Right cardiac atrium (tissue), 5 donors: ENCODE results near the gene SPCS1. TPM values are rescaled to one million over a fixed set of nuclear protein-coding genes. Genes with fewer than 3 reads are reported as not detected.

Experiments used
- ATAC-seq, 2 donors: fragments of 200-7000 bp; cut with Tn5 transposase; one replicate each; pipeline versions ENCODE4 v1.8.0 to v1.9.1; 2020; ENCODE audit warnings: moderate library complexity in 2 of 2, mild to moderate bottlenecking in 1 of 2
- DNase-seq, 3 donors: peaks; one replicate each; pipeline ENCODE4 v3.0.0-alpha.2; 2020
- H3K27ac ChIP-seq: one replicate; pipeline ENCODE4 v1.5.1; 2013; ENCODE audit warnings: mild to moderate bottlenecking, low read length, control low read depth, moderate library complexity
- H3K27me3 ChIP-seq: one replicate; pipeline ENCODE4 v1.6.1; 2013; ENCODE audit not compliant: control insufficient read depth, insufficient read depth
- H3K4me1 ChIP-seq: one replicate; pipeline ENCODE4 v1.6.1; 2013; ENCODE audit warnings: low read length; ENCODE audit not compliant: control insufficient read depth, insufficient read depth
- H3K4me3 ChIP-seq: one replicate; pipeline ENCODE4 v1.5.1; 2013; ENCODE audit warnings: low read length, control low read depth
- H3K9me3 ChIP-seq: one replicate; pipeline ENCODE4 v1.6.1; 2013; ENCODE audit warnings: low read length; ENCODE audit not compliant: control insufficient read depth
- WGBS: extraction: QIAGEN DNeasy Blood & Tissue Kit; methylation state at CpG from one replicate; pipeline ENCODE4 v1.1.7; 2013; 5-methylcytosine and 5-hydroxymethylcytosine counted together
- intact Hi-C, 4 donors: fragments of 100-400 bp; cut with DNase I; formaldehyde crosslinking; loops; one replicate each; pipeline versions ENCODE4 v1.11.0 to v1.14.0; 2022 to 2023
- polyA plus RNA-seq: library from polyadenylated mRNA; stranded (reverse); fragments of 200-250 nt; gene quantifications from one replicate; pipeline ENCODE4 v1.2.3, GENCODE V29; 2013
- total RNA-seq, 4 donors: library from RNA; stranded (reverse); fragmentation: NEBNext Ultra II Directional; extraction: Animal tissue kit (Norgen Biotek cat#: 25700); gene quantifications; one replicate each; pipeline ENCODE4 v1.2.1, GENCODE V29; 2021
- donor health status: healthy with polysubstance abuse.
- donor health status: DM: no; HTN: yes; CAD: no.
- donor health status: DM: no; HTN: no; CAD: no.
- donor health status: DM: no; HTN: yes; CAD: no; lungs with severe emphysema.
- donor health status: DM: yes; HTN: yes; CAD: no.

SPCS1 gene
- total and polyA plus RNA-seq, 5 donors, result 78.9 to 132 (median 80.3) TPM

GRCh38 chr3:52695798-52696671 lies 9.9 kb upstream of the SPCS1 start:
- 76% methylated on average over 4 of the region's 4 CpGs for WGBS
- ATAC-seq, result no peak
- no peak overlapping the region for H3K4me3 ChIP-seq
- DNase-seq, result no peak
- H3K4me1 ChIP-seq, result no peaks in the 10 kb centered on the region
- intact Hi-C loops, result no loop called here
- H3K27ac ChIP-seq, result no peak overlapping the region
- H3K27me3 ChIP-seq, result no peaks in the 10 kb centered on the region
- H3K9me3 ChIP-seq, result no peaks in the 10 kb centered on the region

GRCh38 chr3:52696830-52697631 lies 8.9 kb upstream of the SPCS1 start:
- Histone ChIP-seq H3K27ac (no peak overlapping the region), H3K27me3 (no peaks in the 10 kb centered on the region), H3K4me1 (no peaks in the 10 kb centered on the region), H3K4me3 (no peak overlapping the region), H3K9me3 (no peaks in the 10 kb centered on the region)
- no peak for ATAC-seq
- WGBS, result 80% methylated on average over 2 of the region's 2 CpGs
- no peak for DNase-seq
- intact Hi-C loops, result no loop called here

- Histone ChIP-seq H3K27ac (no peak overlapping the region), H3K9me3 (no peaks in the 10 kb centered on the region), H3K4me3 (no peak overlapping the region), H3K4me1 (no peaks in the 10 kb centered on the region), H3K27me3 (no peaks in the 10 kb centered on the region)
- DNase-seq, result no peak
- intact Hi-C loops, result no loop called here
- WGBS, result 92% methylated on average over 4 of the region's 4 CpGs
- no peak for ATAC-seq
These were observed 8.3 kb upstream of the SPCS1 start for GRCh38 chr3:52697632-52697965.

GRCh38 chr3:52703341-52703740 lies 2.6 kb upstream of the SPCS1 start:
- WGBS, result 88% methylated on average over 7 of the region's 7 CpGs
- H3K9me3 ChIP-seq, result no peaks in the 10 kb centered on the region
- intact Hi-C loops, result no loop called here
- ATAC-seq, result no peak
- H3K4me3 ChIP-seq, result no peak overlapping the region
- H3K27ac ChIP-seq, result no peak overlapping the region
- peaks cover 2% of the 10 kb centered on the region for H3K4me1 ChIP-seq
- DNase-seq, result no peak
- no peaks in the 10 kb centered on the region for H3K27me3 ChIP-seq

GRCh38 chr3:52704611-52705437 lies 1.1 kb upstream of the SPCS1 start:
- intact Hi-C loops, result no loop called here
- Histone ChIP-seq H3K9me3 (no peaks in the 10 kb centered on the region), H3K4me1 (peaks cover 2% of the 10 kb centered on the region), H3K4me3 (peak overlapping the region; percentile 58), H3K27ac (peak overlapping the region; percentile 80), H3K27me3 (no peaks in the 10 kb centered on the region)
- ATAC-seq (peak; percentile 14 to 19), DNase-seq (peak in 2 of 3 donors; percentile 36 to 57)
- WGBS, result 2% methylated on average over 22 of the region's 22 CpGs

GRCh38 chr3:52705438-52705687 lies 543 bp upstream of the SPCS1 start:
- peak overlapping the region; percentile 80 for H3K27ac ChIP-seq
- no peaks in the 10 kb centered on the region for H3K9me3 ChIP-seq
- H3K27me3 ChIP-seq, result no peaks in the 10 kb centered on the region
- H3K4me3 ChIP-seq, result peak overlapping the region; percentile 58
- ATAC-seq (no peak), DNase-seq (no peak)
- peaks cover 2% of the 10 kb centered on the region for H3K4me1 ChIP-seq
- WGBS, result under 1% methylated on average over 25 of the region's 25 CpGs
- intact Hi-C loops, result no loop called here

- no peak overlapping the region for H3K4me3 ChIP-seq
- no peak for DNase-seq
- H3K4me1 ChIP-seq, result peaks cover 2% of the 10 kb centered on the region
- ATAC-seq, result no peak
- intact Hi-C loops, result no loop called here
- no peaks in the 10 kb centered on the region for H3K9me3 ChIP-seq
- H3K27me3 ChIP-seq, result no peaks in the 10 kb centered on the region
- no peak overlapping the region for H3K27ac ChIP-seq
- 85% methylated on average over 4 of the region's 4 CpGs for WGBS
These were observed 1.7 kb downstream of the SPCS1 start for GRCh38 chr3:52707585-52707984.

- H3K27me3 ChIP-seq, result no peaks in the 10 kb centered on the region
- H3K9me3 ChIP-seq, result no peaks in the 10 kb centered on the region
- H3K4me3 ChIP-seq, result no peak overlapping the region
- WGBS, result 79% methylated on average over 2 of the region's 2 CpGs
- intact Hi-C loops, result no loop called here
- ATAC-seq (no peak), DNase-seq (no peak)
- H3K4me1 ChIP-seq, result peaks cover 2% of the 10 kb centered on the region
- no peak overlapping the region for H3K27ac ChIP-seq
These were observed 4.6 kb downstream of the SPCS1 start for GRCh38 chr3:52710512-52710911.

- intact Hi-C loops, result no loop called here
- no peak overlapping the region for H3K27ac ChIP-seq
- 94% methylated on average over 17 of the region's 17 CpGs for WGBS
- H3K4me3 ChIP-seq, result no peak overlapping the region
- no peaks in the 10 kb centered on the region for H3K4me1 ChIP-seq
- no peaks in the 10 kb centered on the region for H3K9me3 ChIP-seq
- H3K27me3 ChIP-seq, result no peaks in the 10 kb centered on the region
- DNase-seq (no peak), ATAC-seq (no peak)
These were observed 6.6 kb downstream of the SPCS1 start for GRCh38 chr3:52712291-52713212.
